Activated CD4-positive, alpha-beta T cell treated with anti-CD3 and anti-CD28 coated beads for 4 hours (primary cell): Measurements from ENCODE around the gene PSMD4.

ENCODE experiments used
- DNase-seq, 2 donors: peaks; one replicate each; pipeline ENCODE4 v3.0.0-alpha.2; 2020

PSMD4 gene

DNA sequence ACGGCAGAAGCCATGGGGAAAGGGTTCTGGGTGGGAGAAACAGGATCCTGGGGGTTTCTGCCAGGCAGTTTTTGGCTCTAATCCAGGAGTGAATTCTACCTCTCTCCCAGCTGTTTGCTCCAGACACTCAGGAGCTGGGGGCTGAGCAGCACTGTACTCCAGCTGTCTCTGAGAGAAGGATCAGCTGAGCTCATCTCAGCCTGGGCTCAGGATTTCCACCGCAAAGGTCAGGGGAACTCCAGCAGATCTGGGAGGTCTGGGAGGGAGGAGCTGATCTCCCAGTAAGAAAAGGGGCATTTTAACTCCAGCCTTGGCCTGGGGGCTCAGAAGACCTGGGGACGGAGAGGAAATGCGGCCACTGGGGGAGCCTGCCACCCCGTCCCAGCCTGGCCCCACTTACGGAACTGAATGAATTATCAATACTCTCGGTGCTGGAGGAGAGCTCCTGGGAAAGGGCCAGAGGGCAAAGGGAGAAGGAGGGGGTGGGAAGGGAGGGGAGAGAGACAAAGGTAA, 55.3 kb downstream of the PSMD4 start:
- DNase-seq = no peak

DNA sequence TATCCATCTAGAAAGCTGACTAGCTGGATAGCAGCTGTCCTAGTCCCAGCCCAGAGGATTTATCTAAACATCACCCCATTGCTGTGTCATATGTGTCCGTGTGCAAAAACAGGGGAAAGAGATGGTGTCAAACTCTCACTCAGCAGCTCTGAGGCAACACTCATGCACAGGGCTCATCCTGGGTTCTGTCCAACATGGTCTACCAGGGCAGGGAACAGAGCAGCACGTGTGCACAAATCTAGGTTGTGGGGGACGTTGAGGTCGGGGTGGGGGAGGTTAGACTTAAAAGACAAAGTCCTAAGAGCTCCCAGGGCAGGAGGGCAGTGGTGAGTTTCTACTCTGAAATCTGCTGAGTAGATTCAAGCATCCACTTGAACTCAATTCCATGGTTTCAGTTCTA, 56.5 kb downstream of the PSMD4 start:
- DNase-seq = no peak

DNA sequence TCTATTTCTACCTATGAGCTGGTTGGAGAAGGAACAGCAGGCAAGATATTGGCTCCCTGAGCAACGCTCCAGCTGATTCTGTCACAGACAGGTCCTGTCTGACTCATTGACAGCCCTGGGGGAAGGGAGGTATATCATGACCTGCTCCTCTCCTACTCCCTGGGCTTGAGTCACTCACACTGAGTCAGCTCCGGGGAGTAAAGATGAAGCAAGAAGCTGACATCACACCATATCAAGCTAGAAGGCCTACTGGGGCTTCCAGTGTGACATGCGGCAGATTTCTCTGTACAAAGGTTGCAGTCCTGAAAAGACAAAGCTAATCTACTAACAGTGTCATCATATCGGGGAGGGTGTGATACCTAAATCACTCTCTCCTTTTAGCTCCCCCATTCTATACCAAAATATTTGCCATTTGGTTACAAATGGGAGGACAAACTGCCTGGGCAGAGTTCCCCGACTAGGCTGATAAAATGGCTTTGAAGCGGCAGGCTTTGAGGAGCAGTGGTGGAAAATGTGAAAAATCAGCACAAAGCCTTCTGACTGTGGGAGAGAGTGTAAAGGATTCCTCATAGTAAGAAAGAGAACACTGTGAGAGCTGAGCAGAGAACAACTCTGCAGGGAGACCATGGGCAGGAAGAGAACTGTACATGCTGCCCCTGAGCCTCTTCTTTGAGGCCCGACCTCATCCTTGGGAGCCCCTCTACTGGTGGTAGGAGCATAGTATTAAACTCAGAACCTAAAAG, 57.2 kb downstream of the PSMD4 start:
- DNase-seq = peak; percentile 85 to 88

DNA sequence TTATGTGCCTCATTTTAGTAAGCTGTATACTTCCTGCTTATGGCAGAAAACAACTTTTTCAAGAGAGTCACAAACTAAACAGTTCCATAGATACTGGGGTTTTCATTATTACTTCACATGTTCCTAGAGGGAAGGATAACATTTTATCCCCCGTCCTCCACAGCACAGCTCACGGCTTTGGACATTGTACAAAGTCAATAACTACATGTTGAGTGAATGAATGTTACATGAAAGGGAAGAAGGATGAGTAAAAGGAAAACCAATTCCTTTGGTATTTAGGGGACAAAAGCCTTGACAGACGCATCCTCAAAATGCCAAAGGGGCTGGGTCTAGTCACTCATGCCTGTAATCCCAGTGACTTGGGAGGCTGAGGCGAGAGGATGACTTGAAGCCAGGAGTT, 57.9 kb downstream of the PSMD4 start:
- no peak for DNase-seq

DNA sequence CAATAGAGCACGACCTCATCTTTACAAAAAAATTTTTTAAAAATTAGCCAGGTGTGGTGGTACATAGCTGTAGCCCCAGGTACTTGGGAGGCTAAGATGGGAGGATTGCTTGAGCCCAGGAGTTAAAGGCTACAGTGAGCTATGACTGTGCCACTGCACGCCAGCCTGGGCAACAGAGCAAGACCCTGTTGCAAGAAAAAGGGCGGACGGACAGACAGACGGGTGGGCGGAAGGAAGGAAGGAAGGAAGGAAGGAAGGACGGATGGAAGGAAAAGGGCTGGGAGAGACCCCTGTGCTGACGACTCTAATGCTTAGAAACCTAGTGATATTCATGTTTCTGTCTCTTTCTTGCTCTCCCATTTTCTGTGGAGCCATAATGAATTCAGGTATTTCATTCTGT, 58.3 kb downstream of the PSMD4 start:
- DNase-seq = no peak

DNA sequence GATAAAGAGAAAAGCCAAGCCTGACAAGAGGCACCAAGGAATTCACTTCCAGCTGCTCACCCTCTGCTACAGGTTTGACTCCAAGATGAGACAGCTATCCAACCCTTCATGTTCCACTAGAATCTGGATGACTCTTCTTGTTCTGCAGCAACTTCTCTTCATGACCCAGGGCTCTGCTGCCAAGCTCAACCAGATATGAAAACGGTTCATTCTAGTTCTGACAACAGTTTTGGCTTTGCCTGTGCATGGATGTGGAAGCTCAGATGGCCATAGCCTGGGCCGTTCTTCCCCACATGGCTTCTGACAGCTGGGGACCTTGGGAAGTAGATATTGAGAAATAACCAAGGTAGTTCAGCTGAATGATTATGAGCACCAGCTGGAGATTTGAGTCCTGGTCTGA, 59.0 kb downstream of the PSMD4 start:
- no peak for DNase-seq

DNA sequence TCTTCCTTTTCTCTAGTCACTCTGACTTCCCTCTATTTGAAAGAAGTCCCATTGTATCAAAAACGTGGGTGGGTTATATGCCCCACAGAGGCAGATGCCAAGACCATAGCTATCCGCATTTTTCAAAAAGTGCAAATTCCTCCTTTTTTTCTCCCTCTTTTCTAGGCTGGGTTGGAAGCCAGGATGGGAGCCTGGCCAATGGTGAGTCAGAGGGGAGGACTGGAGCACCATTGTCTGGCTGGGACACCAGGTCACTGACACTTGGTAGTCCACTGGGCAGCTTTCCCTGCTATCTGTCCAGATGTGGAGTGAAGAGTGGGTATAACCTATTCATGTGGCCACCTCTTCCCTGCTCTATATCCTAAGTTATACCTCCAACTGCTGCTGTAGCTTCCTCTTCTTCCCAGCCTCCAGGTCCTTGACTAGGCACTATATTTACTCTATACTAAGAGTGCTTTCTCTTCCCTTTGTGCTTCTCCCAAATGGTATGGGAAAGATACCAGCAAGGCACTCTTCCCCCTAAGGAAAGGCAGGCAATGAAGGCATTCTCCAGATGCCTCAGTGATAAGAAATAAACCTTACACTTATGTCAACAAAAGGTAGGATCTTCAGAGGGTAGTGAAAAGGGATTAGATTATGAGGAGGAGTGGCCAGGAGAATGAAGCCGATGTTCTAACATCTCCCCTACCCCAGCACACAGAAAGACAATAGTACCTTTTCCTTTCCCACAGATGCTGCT, 59.8 kb downstream of the PSMD4 start:
- DNase-seq = no peak

DNA sequence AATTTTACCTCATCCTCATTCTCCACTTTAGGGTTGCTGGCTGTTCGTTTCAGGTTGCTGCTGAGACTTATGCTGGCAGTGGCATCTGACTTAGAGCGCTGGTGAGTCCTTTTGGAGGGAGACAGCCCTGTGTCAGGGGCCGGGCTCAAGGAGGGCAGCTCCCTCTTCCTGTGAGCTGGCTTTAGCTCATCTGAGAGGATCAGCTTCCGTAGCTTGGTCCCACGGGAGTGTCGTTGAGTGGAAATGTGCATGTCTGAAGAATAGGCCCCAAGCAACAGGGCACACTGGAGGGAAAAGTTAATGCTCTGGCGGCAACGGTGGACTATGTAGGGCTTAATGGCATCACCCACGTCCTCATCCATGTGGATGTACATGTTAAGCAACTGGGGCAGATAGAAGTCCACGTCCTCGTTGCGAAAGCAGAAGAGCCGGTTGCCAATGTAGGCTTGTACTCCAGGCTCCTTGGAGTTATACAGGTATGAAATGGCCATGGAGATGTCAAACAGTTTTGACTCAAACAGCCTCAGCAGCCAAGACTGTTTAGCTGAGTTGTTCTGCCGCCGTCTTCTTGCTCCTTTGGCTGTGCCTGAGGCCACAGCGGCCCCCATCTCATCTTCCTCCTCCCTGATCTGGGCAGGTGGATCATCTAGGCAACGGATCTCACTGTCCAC, 61.2 kb downstream of the PSMD4 start:
- DNase-seq = no peak
